GM18861 (cell line): Measurements from ENCODE around the gene SLC8A1.

ENCODE experiments used
- ATAC-seq: cut with Tn5 transposase; IDR thresholded peaks from one replicate; pipeline ENCODE4 v1.9.1; 2021; ENCODE audit not compliant: unreplicated experiment

SLC8A1 gene

GRCh38 chr2:40394031-40394430 is 57.9 kb downstream of the SLC8A1 start:
- ATAC-seq = no peak

GRCh38 chr2:40388161-40388560 is 63.7 kb downstream of the SLC8A1 start:
- no peak for ATAC-seq

GRCh38 chr2:40386177-40386576 is 65.7 kb downstream of the SLC8A1 start:
- ATAC-seq = no peak

GRCh38 chr2:40384714-40385113 is 67.2 kb downstream of the SLC8A1 start:
- no peak for ATAC-seq

- ATAC-seq = no peak
These were observed 67.7 kb downstream of the SLC8A1 start for GRCh38 chr2:40384233-40384632.

GRCh38 chr2:40380721-40381120 is 71.2 kb downstream of the SLC8A1 start:
- ATAC-seq = no peak

GRCh38 chr2:40380041-40380440 is 71.8 kb downstream of the SLC8A1 start:
- no peak for ATAC-seq

- no peak for ATAC-seq
These were observed 77.2 kb downstream of the SLC8A1 start for GRCh38 chr2:40374543-40375240.

- no peak for ATAC-seq
These were observed 78.8 kb downstream of the SLC8A1 start for GRCh38 chr2:40373111-40373510.

GRCh38 chr2:40372283-40372985 is 79.5 kb downstream of the SLC8A1 start:
- ATAC-seq = no peak

- no peak for ATAC-seq
These were observed 80.2 kb downstream of the SLC8A1 start for GRCh38 chr2:40371525-40372282.

GRCh38 chr2:40370007-40370395 is 81.9 kb downstream of the SLC8A1 start:
- ATAC-seq = no peak

GRCh38 chr2:40369267-40370006 is 82.5 kb downstream of the SLC8A1 start:
- ATAC-seq = no peak

- ATAC-seq = no peak
These were observed 84.2 kb downstream of the SLC8A1 start for GRCh38 chr2:40367652-40368051.

GRCh38 chr2:40367032-40367431 is 84.9 kb downstream of the SLC8A1 start:
- ATAC-seq = no peak

GRCh38 chr2:40364151-40364874 is 87.6 kb downstream of the SLC8A1 start:
- no peak for ATAC-seq

- ATAC-seq = no peak
These were observed 88.3 kb downstream of the SLC8A1 start for GRCh38 chr2:40363631-40364030.

GRCh38 chr2:40363231-40363630 is 88.7 kb downstream of the SLC8A1 start:
- ATAC-seq = no peak

- no peak for ATAC-seq
These were observed 90.4 kb downstream of the SLC8A1 start for GRCh38 chr2:40361478-40361877.

GRCh38 chr2:40360652-40361051 is 91.2 kb downstream of the SLC8A1 start:
- ATAC-seq = no peak

- no peak for ATAC-seq
These were observed 92.1 kb downstream of the SLC8A1 start for GRCh38 chr2:40359811-40360210.
